NOMO-1 treated with DMSO at 0.1 percent for 48 hours (cell line): ENCODE data around the gene OPCML.

Source experiments
- DNase-seq: peaks from one replicate; lab custom pipeline; 2025; ENCODE audit not compliant: unreplicated experiment; lab: John Stamatoyannopoulos, UW

Gene OPCML

DNA sequence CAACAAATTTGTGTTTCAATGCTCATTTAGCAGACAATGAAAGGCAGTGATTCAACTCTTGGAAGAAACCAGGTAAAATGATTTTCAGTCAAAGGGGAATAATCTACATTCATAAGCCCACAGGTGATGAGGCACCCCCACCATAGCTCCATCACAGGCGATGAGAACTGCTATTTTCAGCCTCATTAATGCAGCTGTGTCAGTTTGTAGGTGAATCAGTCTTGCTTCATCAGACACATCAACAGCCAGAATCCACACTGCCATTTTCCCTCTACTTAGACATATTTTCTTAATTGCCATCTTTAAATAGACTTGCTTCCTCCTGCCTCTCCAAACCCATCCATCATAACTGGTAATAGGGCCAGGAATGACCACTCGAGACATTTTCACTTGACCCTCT lies 701.0 kb downstream of the OPCML start:
- DNase-seq = no peak

DNA sequence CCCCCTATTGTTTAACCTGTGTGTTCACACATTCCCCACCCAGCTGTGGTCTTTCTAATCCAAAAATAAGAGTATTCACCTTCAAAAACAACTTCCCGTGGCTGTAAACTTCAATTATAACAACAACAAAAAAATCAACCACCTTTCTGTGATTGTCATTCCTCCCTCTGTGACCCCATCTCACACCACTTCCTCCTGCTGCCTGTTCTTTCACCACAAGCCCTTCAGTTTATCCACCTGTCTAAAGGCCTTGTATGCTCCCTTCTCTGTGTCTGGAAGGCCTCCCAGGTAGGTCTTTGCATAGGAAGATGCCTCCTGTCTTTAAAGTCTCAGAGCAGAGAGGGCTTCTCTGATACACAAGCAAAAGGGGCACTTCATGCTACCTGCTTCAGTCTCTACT lies 707.7 kb downstream of the OPCML start:
- DNase-seq = no peak

DNA sequence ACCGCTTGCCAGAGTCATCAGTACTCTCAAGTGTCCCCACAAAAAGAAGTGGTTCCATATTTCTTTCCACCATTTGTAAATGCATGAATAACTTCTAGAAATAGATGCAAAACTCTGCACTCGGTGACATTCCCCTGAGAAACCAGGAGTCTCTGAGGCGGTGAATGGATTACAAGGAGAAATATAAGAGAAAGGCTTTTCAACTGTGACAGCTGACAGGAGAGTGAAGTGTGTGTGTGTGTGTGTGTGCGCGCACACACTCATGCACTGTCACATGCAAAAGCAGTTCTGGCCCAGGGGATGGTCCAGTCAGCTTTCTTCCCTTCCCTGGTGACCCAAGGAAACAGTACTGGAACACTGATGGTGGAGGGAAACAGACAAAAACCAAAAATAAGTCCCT lies 710.0 kb downstream of the OPCML start:
- DNase-seq = no peak

DNA sequence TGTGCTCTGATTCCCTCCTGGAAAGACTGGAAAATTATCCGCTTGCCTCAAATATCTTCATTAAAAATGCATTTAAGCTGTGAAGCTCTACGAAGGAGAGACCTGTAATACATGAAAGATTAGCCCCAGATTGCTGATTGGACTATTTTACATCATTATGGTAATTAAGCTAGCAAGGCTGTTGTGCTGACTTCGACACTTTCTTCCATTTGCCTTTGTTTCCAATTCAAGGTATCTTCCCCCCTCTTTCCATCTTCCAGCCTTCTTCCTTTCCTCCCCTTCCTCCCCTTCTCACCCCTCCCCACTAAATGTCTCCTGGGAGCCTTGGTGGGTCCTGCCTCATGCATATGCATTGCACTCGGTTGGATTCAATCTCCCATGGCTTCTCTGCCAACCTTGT lies 710.8 kb downstream of the OPCML start:
- no peak for DNase-seq

DNA sequence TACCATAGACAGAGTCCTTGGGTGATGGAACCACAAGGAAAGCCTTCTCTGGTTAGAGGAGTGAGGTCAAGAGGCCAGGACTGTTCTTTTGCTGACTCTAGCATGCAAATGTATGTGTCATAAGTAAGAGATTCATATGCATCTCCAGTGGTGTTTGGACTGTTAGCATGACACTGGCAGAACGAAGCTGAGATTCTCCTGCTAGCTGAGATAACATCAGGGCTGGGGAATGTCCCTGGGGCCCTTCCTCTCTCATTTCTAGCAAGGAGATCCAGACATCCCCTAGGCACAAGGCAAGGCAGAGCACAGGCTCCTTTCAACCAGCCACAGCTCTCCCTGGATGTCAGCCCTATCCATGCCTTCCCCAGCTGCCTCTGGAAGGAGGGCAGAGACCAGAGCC lies 711.3 kb downstream of the OPCML start:
- no peak for DNase-seq

DNA sequence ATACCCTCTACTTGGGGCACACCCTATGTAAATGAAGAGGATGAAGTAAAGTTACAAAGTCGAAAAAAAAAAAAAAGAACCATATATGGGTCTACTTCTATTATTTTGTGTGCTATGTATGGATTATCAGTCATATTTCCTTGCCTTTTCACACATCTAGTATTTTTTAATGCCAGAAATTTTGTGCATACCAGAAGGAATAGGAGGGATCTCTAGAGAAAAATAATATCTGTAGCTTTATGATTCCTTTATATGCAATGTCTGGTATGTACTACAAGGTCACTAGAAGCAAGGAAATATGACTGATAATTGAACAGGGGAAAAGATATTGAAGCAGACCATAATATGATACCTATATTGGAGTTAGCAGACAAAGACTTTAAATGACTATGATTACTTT lies 713.4 kb downstream of the OPCML start:
- DNase-seq = no peak

DNA sequence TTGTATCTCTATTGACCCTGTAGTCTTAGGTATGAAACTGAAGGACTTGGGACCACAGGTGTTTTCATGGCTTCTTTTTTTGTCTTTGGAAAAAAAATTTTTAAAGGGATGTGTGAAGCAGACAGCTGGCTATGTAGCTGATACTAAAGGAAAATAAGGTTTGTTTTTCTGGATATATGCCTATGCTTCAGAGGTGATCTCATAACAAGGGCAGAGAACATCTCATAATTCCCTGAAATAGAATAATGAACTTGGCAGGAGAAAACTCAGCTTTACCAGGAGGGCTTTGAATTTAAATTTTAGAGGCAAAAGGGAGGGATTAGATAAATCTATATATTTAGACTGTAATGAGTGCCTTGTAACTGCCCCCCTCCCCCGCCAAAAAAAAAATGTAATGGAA lies 714.9 kb downstream of the OPCML start:
- DNase-seq = no peak

DNA sequence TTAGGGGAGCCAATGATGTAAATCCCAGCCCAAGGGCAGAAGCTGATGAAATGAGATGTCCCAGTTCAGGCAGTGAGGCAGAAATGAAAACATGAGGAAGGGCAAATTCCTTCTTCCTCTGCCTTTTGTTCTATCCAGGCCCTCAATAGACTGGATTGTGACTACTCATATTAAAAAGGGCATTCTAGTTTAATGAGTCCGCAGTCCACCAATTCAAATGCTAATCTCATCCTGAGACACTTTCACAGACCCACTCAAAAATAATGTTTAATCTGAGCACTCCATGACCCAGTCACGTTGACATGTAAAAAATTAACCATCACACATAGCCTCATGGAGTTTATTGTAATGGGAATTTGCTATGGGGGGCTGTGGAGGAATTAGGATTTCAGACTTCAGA lies 717.9 kb downstream of the OPCML start:
- DNase-seq = no peak

DNA sequence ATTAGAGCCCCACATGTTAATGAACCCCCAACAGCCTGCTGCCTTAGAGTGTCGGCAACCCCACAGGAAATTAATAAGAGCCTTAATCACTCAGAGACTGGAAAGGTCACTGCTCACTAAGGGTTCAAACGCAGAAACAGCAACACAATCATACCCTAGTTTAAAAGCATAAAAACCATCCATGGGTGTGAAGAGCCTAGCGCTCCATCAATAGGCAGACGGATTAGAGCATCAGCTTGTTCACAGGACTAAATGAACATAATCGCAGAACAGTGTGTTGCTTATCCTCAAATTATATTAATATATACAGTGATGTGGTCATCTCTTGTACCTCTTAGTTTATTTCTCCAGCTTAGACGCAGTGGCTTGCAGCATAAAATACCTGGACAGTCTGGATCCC lies 720.7 kb downstream of the OPCML start:
- no peak for DNase-seq

DNA sequence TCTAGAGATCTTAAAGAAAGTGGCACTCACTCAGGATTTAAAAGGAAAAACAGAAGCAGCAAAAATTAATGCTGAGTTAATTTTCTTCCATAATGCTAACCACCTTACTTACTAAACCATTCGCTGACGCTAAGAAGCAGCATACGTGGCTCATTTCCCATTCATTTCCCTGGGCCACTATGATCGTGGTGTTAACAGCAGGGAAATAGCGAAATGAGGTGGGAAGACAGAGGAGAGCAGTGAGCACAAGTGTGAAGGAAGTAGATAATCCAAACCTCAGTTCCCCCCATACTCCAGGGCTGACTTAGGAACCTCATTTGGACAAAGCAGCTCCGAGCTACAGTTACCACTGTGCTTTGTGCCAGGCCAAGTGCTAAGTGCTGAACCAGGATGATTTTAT lies 723.2 kb downstream of the OPCML start:
- no peak for DNase-seq

DNA sequence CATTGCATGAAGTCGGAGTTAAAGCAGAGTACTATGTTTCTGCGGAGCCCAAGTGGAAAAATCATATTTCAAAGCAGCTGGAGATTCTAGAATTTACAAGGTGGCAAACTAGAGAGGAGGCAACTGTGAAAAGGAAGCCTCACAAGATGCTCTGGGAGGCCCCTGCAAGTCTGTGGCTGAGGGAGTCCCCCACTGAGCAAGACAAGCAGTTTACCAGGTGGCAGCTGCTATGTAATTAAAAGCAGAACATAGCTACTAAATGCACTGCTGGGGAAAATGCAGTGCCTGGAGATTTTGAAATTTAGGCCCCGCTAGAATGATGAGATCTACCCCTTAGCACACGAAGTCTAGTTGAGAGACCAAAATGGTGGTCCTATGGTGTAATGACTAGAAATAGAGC lies 728.0 kb downstream of the OPCML start:
- DNase-seq = no peak

DNA sequence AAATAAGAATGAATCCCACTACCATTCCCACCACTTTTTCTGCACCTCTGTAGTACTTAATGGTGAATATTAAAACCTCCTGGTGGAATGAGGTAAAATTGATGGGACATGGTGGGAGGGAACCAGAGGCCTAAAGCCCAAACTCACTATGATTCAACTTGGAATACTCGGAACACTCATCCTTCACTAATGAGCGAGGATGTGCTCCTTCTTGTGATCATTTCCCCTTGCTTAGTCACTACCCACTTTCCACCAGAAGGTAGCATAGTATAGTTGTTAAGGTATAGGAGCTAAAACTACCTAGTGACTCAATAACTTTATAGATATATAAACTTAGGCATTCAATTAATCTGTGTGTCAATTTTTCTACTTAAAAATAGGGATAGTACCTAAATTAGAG lies 728.9 kb downstream of the OPCML start:
- no peak for DNase-seq

DNA sequence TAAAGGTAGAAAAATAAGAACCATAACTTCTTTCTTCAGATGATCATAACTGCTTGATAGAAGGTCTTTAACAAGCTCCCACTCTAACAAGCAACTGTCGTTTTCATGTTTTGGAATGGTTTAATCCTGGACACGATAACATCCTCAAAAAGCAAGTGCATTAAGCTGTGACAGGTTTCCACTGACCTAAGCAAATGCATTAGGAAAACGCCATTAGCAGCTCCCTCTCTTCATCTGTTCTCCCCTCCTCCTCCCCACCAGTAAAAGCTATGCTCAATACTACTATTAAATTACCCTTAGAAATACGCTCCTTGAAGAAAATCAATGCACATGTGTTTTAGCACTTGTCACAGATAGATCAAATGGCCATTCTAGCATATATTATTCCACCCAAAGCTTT lies 729.4 kb downstream of the OPCML start:
- no peak for DNase-seq

DNA sequence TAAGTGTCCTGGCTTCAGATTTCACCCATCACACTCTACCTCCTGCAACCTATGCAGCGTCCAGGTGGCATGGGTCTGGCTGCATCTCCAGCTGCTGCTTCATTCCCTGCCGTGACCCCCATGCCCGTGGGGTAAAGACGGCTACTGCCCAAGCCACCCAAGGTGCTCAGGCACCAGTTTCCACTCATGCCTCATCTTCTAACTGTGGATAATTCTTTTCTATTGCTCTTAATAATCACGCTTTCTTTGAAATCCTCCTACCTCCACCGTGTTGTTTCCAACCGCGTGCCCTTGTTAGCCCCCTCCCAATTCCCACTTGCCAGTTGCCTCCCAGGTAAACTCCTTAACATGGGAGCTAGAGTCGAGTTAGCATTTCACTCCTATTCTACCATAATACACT lies 738.5 kb downstream of the OPCML start:
- DNase-seq = no peak

DNA sequence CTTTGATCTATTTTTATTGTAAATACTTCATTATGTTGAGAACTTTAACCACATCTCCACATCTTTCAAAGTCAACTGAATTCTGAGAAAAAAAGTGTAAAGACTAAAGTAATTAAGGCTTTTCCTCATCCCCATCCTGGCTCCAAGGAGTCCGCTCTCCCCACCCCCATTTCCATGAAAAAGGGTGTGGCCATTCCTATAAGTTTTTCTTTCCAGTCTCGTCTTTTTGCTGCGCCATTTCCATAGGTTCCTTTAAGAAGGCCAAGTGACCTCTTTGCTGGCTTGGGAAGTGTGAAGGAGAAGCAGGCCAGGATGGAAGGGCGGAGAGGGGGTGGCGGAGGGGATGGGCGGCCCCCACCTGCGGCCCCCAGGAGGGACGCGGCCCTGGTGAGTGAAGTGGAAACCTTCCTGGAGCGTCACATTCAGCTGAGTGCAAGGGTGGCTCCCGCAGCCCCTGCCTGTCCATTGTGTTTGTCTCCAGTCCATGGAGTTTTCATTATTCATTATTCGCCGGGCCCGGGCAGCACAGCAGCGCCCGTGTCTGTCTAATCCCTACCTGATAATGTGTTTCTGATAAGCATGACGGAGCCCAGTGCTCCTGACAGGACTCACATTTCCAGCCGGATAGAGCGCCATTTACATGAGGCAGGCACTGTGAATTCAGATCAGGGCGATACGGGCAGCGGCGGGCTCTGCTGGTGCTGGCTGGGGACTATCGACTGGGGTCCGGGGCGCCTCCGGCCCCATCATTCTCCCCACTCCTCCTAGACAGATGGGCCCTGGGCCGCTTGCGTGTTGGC lies 739.8 kb downstream of the OPCML start:
- DNase-seq = no peak

DNA sequence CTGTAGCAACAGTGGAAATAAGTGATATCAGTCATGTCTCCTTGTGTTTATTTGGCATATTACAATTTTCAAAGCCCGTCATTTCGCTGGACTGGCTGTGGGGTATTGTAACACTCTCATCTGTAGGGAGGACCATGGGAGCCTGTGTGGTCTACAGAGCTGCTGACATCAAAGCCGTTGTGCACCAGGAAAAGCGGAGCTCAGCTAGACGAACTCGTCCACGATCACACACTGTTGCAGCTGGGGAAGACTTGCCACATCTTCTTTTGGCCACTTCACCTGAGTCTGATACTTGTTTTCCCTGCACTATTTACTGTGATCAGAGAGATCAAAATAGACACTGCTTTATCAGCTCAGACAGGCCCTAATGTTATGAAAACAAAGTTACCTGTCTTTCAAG lies 741.3 kb downstream of the OPCML start:
- no peak for DNase-seq

DNA sequence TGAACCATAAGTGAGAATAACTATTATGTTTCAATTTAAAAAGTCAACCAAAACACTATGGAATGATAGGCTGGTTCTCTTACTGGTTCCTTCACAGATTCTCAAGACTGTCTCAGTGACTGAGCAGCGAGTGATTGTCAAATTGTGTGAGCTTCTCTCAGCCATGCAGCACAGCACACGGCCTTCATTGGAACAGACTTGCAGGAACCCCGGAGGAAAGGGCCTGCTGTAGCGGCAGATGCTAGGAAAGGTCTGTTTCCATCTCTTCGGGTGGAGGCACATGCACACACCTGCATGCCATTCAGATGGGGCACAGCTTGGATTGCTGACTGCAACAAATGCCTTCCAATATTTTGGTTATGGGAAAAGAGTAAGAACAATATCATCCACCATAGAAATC lies 741.8 kb downstream of the OPCML start:
- DNase-seq = no peak

DNA sequence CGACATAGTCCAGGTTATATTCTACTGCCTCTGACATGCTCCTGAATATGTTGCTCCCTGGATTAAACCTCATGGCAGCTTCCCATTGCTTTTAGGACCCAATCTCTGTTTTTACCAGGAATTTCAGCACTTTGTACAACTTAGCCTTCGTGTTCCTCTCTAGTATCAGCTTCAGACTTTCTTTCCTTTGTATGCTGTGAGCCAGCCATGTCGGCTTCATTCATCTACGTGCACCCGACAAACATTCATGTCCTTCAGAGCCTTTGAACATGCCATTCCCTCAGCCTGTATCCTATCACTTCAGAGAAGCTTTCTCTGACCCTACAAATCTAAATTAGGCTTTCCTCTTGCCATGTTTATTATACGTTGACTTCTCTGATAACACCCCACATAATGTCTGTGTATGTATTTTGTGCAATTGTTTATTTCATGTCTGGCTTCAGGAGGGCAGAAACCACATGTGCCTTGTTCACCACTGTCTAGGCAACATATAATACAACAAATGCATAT lies 743.4 kb downstream of the OPCML start:
- no peak for DNase-seq

DNA sequence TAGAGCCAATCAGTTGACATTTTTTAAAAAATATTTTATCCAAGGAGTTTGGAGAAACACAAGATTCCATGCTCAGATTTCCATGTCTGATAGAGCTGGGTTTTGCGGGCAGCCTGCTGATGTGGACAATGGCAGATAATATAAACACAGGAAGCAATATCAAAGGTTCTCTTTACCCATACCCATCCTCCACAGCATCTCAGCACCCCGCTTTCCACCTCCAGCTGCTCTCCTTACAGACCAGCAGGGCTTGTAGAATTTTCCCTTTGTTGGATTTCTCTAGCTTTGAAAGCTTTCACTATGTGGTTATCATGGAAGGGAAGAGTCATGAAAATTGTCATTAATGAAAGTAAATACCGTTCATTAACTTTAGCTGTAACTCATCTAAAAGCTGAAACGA lies 746.4 kb downstream of the OPCML start:
- DNase-seq = no peak

DNA sequence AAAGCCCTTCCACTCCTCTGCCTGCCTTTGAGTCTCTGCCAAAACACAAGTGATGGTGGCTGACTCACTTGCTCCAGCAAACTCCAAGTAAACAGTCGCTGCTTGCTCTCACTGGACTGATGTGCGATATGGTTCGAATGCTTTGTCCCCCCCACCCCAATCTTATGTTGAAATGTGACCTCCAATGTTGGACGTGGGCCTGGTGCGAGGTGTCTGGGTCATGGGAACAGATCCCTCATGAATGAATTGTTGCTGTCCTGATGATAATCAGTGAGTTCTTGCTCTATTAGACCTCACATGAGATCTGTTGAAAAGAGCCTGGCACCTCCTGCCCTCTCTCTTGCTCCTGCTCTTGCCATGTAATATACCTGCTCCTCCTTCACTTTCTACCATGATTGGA lies 747.9 kb downstream of the OPCML start:
- no peak for DNase-seq

DNA sequence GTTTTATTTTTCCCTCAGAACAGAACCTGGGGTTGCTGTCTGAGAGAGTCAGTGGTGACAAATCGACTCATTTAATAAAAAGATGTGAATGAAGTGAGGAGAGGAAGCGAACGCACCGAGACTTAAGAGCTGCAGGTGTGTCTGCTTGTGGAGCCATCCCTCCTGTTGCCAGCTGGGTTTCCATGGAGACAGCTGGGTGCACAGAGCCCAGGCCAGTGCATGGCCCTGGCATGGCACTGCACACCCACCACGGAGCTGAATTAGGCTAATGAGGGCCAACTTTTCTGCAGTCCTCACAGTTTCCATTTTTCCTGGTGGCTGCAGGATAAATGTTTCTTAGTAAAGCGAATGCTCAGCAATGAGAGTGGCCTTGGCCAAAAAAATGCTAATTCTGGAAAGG lies 750.2 kb downstream of the OPCML start:
- DNase-seq = no peak

DNA sequence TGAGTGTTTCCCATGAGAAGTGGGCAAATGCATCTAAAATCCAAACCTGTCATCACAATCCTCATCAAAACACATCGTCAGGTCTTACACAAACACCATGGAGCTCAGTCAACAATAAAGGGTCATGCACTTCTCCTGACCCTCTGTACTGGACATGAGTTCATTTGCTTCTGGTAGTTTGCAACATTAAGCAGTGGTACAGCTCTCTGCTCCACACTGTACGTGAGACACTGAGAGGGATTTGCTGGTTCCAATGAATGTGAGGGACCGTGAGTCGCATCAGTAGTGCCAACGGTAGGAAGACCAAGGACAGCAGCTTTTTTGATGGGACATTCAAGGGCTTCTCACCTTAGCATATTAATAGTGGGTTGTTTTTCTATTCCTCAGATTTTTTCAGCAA lies 752.3 kb downstream of the OPCML start:
- DNase-seq = no peak

DNA sequence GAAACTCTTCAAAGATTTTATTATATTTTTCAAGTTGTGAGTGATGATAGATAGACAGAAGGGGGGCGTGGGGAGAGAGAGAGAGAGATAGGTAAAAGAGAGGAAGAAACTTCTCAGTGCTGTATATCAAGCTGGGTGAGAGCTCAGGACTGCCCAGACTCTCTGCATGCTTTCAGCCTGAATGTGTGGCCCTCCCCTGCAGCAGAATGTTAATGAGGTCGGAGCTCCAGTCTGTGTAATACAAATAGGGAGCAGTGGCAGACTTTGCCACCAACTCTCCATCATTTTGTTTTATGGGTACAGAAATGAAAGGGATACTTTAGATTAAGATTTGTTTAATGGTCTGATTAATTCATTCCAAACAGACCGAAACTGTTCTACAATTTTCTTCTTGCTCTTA lies 752.8 kb downstream of the OPCML start:
- no peak for DNase-seq
